Measurements from ENCODE around the gene AMFR. TPM values are rescaled to one million over a fixed set of nuclear protein-coding genes. Genes with fewer than 3 reads are reported as not detected.

Gene AMFR
- total and polyA plus RNA-seq, 3 donors from 2014 or later = 258 to 337 (median 287) TPM

GRCh38 chr16:56327929-56328258, 97.5 kb downstream of the AMFR start:
- Histone ChIP-seq H3K27me3 (no peaks in the 10 kb centered on the region), H3K4me1 (no peaks in the 10 kb centered on the region), H3K27ac (no peak overlapping the region), H3K36me3 (ENCODE audit: low read depth, missing control alignments) (no peaks in the 10 kb centered on the region), H3K9me3 (no peaks in the 10 kb centered on the region), H3K4me3 (no peak overlapping the region)
- intact Hi-C loops (cut with DNase I; ENCODE audit: low total_unique reads) = no loop called here
- no peak for DNase-seq
- no peak for TF ChIP-seq POLR2A (IDR thresholded peaks at IDR 0.05)
- TF ChIP-seq CTCF (IDR thresholded peaks at IDR 0.05) = no peak
- 66 to 89% methylated on average over 6 of the region's 6 CpGs for WGBS, 2 donors

- WGBS, 2 donors = 82 to 89% methylated on average over 12 to 18 of the region's 18 CpGs
- Histone ChIP-seq H3K4me3 (no peak overlapping the region), H3K4me1 (no peaks in the 10 kb centered on the region), H3K9me3 (no peaks in the 10 kb centered on the region), H3K36me3 (ENCODE audit: low read depth, missing control alignments) (no peaks in the 10 kb centered on the region), H3K27ac (no peak overlapping the region), H3K27me3 (no peaks in the 10 kb centered on the region)
- DNase-seq = no peak
- intact Hi-C loops (cut with DNase I; ENCODE audit: low total_unique reads) = no loop called here
- TF ChIP-seq POLR2A (IDR thresholded peaks at IDR 0.05) (no peak), CTCF (IDR thresholded peaks at IDR 0.05) (no peak)
Measured at GRCh38 chr16:56327071-56327928, 98.0 kb downstream of the AMFR start.

- Histone ChIP-seq H3K9me3 (no peaks in the 10 kb centered on the region), H3K27ac (no peak overlapping the region), H3K4me3 (no peak overlapping the region), H3K4me1 (no peaks in the 10 kb centered on the region), H3K27me3 (no peaks in the 10 kb centered on the region), H3K36me3 (ENCODE audit: low read depth, missing control alignments) (no peaks in the 10 kb centered on the region)
- 93 to 97% methylated on average over 5 to 6 of the region's 6 CpGs for WGBS, 2 donors
- no peak for TF ChIP-seq CTCF (IDR thresholded peaks at IDR 0.05)
- no peak for TF ChIP-seq POLR2A (IDR thresholded peaks at IDR 0.05)
- intact Hi-C loops (cut with DNase I; ENCODE audit: low total_unique reads) = no loop called here
- DNase-seq = no peak
Measured at GRCh38 chr16:56325956-56326355, 99.4 kb downstream of the AMFR start.

GRCh38 chr16:56324406-56324805, 100.9 kb downstream of the AMFR start:
- no peak for DNase-seq
- intact Hi-C loops (cut with DNase I; ENCODE audit: low total_unique reads) = no loop called here
- Histone ChIP-seq H3K27ac (no peak overlapping the region), H3K9me3 (no peaks in the 10 kb centered on the region), H3K4me1 (no peaks in the 10 kb centered on the region), H3K4me3 (no peak overlapping the region), H3K36me3 (ENCODE audit: low read depth, missing control alignments) (no peaks in the 10 kb centered on the region), H3K27me3 (no peaks in the 10 kb centered on the region)
- TF ChIP-seq POLR2A (IDR thresholded peaks at IDR 0.05) (no peak), CTCF (IDR thresholded peaks at IDR 0.05) (no peak)
- 93 to 97% methylated on average over 7 to 9 of the region's 9 CpGs for WGBS, 2 donors

GRCh38 chr16:56321571-56321970, 103.8 kb downstream of the AMFR start:
- H3K27ac ChIP-seq = no peak overlapping the region
- no peak for DNase-seq
- H3K36me3 ChIP-seq (ENCODE audit: low read depth, missing control alignments) = no peaks in the 10 kb centered on the region
- no peak overlapping the region for H3K4me3 ChIP-seq
- intact Hi-C loops (cut with DNase I; ENCODE audit: low total_unique reads) = no loop called here
- no peak for TF ChIP-seq CTCF (IDR thresholded peaks at IDR 0.05)
- no peaks in the 10 kb centered on the region for H3K27me3 ChIP-seq
- WGBS, 2 donors = 81% methylated on average over 9 of the region's 9 CpGs
- H3K9me3 ChIP-seq = no peaks in the 10 kb centered on the region
- H3K4me1 ChIP-seq = peaks cover 10% of the 10 kb centered on the region

All from testis (tissue), 3 donors.